ENCODE measurements around the gene NACA2. TPM values are rescaled to one million over a fixed set of nuclear protein-coding genes. Genes with fewer than 3 reads are reported as not detected.

Gene NACA2
- total and polyA plus RNA-seq, 2 of the 8 experiments (the other 6 are each of a cell fraction or from before 2014, with no cell fraction given) = not detected

DNA sequence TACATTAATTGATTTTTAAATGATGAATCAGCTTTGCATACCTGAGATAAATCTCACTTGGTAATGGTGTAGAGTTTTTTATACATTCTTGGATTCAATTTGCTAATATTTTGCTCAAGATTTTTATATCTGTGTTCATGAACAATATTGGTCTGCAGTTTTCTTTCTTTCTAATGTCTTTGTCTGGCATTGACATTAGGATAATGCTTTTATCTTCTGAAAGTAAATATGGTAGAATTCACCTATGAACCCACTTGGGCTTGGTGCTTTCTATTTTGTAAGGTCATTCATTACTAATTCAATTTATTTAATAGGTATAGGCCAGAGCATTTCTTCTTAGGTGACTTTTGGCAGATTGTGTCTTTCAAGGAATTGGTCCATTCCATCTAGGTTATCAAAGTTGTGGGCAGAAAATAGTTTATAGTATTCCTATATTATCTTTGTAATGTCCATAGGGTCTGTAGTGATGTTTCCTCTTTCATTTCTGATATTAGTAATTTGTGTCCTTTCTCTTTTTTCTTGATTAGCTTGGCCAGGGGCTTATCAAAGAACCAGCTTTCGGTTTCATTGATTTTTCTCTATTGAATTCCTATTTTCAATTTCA lies 45.6 kb downstream of the NACA2 start:
- H3K23ac ChIP-seq (ENCODE audit: insufficient read length) = no peak overlapping the region
- no peak overlapping the region for H2BK12ac ChIP-seq (ENCODE audit: low read depth, low read length)
- H3K9me3 ChIP-seq (ENCODE audit: insufficient read depth in 2 of 2, low read depth in 1 of 2, low read length in 1 of 2) = no peaks in the 10 kb centered on the region
- WGBS, 2 experiments (ENCODE audit: extremely low coverage in 1 of 2, insufficient coverage in 1 of 2, insufficient read length in 1 of 2, insufficient replicate concordance in 2 of 2, low coverage in 1 of 2, low lambda C conversion rate in 2 of 2, missing lambda C conversion rate in 1 of 2) = 90% methylated on average over 1 of the region's 1 CpG; no CpG with 5 or more reads in 1 of the 2 experiments
- DNase-seq (ENCODE audit: low read depth in 1 of 2, low spot score in 2 of 2) = no peak
- ChIA-PET CTCF (ENCODE audit: partially characterized antibody) (interaction anchor here (0.8 to 1.4 kb wide), 3 partner anchors 9 to 116 kb away, joined by 3 to 4 read pairs (median 4); no protein-coding TSS in a partner anchor), POLR2A (ENCODE audit: partially characterized antibody) (no interaction called here)
- H3K27ac ChIP-seq (ENCODE audit: low read depth, low read length) = no peak overlapping the region
- no peak overlapping the region for H2BK120ac ChIP-seq (replicated peaks; ENCODE audit: low read depth, low read length)
- no peaks in the 10 kb centered on the region for H3K79me1 ChIP-seq (ENCODE audit: low read depth, low read length)
- H4K5ac ChIP-seq (ENCODE audit: insufficient read length, low read depth, low read length) = no peak overlapping the region
- H2AFZ ChIP-seq (ENCODE audit: low read length) = no peak overlapping the region
- no peak for TF ChIP-seq TEAD4 (IDR thresholded peaks at IDR 0.05; ENCODE audit: low read depth, low read length)
- TF ChIP-seq BACH1 (IDR thresholded peaks at IDR 0.05; ENCODE audit: low read length) = no peak
- H3K14ac ChIP-seq (ENCODE audit: insufficient read length) = no peak overlapping the region
- no peak overlapping the region for H3K18ac ChIP-seq (ENCODE audit: extremely low read depth, low read length)
- no peak overlapping the region for H3K4me2 ChIP-seq (ENCODE audit: insufficient read depth in 1 of 2, low read depth in 2 of 2, low read length in 2 of 2)
- H2AK5ac ChIP-seq (ENCODE audit: low read depth, low read length) = no peak overlapping the region
- H2BK15ac ChIP-seq (ENCODE audit: low read length) = no peak overlapping the region
- H4K8ac ChIP-seq (ENCODE audit: extremely low read depth, insufficient read depth, low read length) = no peak overlapping the region
- no peaks in the 10 kb centered on the region for H3K23me2 ChIP-seq (ENCODE audit: low read depth, low read length)
- H3K9ac ChIP-seq (replicated peaks in 1 of 4; ENCODE audit: extremely low read depth in 1 of 4, low read depth in 3 of 4, low read length in 3 of 4) = no peak overlapping the region
- no peak overlapping the region for H3K4ac ChIP-seq (replicated peaks; ENCODE audit: insufficient read length, low read depth, low read length)
- H3K4me3 ChIP-seq (ENCODE audit: extremely low read depth in 1 of 4, insufficient read depth in 2 of 4, low read depth in 3 of 4, low read length in 4 of 4) = no peak overlapping the region
- no peak overlapping the region for H3K56ac ChIP-seq (replicated peaks; ENCODE audit: insufficient read length, low read depth, low read length)
- no peak overlapping the region for H4K91ac ChIP-seq (replicated peaks; ENCODE audit: insufficient read length, low read length)
- FAIRE-seq = no peak
- H3K79me2 ChIP-seq (ENCODE audit: control insufficient read depth in 1 of 2, insufficient read depth in 2 of 2, low read length in 2 of 2) = no peaks in the 10 kb centered on the region
- H2BK20ac ChIP-seq (ENCODE audit: low read length) = no peak overlapping the region
- no peaks in the 10 kb centered on the region for H4K20me1 ChIP-seq (replicated peaks in 1 of 2; ENCODE audit: control insufficient read depth in 1 of 2, insufficient read depth in 2 of 2, low read length in 2 of 2)
- no peaks in the 10 kb centered on the region for H3K27me3 ChIP-seq (replicated peaks in 1 of 4; ENCODE audit: control insufficient read depth in 3 of 4, extremely low read depth in 1 of 4, insufficient read depth in 3 of 4, low read length in 3 of 4)
- no peak overlapping the region for H2BK5ac ChIP-seq (ENCODE audit: low read depth, low read length)
- H3K36me3 ChIP-seq (ENCODE audit: control insufficient read depth in 2 of 4, insufficient read depth in 4 of 4, low read length in 3 of 4) = no peaks in the 10 kb centered on the region
- no peaks in the 10 kb centered on the region for H3K4me1 ChIP-seq (replicated peaks in 1 of 4; ENCODE audit: control insufficient read depth in 3 of 4, insufficient read depth in 4 of 4, low read length in 3 of 4)
